ENCODE data around the gene WDR76. TPM values are rescaled to one million over a fixed set of nuclear protein-coding genes. Genes with fewer than 3 reads are reported as not detected.

WDR76 gene
- total RNA-seq, 1 experiment from 2014 or later: 11.5 TPM

DNA sequence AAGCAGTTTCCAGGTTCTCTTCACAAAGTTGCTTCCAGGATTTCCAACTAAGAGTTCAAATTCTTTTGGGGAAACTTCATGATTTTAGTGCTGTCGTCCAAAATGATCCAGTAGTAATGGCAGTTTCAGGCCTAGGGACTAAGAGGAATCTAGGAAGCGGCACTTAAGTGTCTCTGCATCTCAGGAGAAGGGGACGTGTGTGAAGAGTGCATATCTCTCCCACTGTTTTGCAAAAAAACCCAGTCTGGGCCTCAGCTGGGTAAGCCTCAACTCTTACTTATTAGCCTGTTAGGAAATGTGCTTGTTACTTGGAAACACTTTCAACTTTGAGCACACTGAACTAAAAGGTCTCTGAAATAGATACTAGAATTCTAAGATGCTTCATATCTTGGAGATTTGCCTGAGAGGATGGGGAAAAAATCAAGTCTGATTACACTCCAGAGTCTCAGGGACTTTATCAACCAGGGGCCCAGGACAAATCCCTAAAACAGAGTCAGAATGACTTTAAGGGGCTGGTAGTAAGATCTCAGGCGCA lies 81.8 kb downstream of the WDR76 start:
- no peak overlapping the region for H3K27ac Mint-ChIP-seq (ENCODE audit: unreplicated experiment)
- H3K36me3 Mint-ChIP-seq (ENCODE audit: insufficient read depth, unreplicated experiment): peaks cover 4% of the 10 kb centered on the region
- intact Hi-C loops (cut with micrococcal nuclease; ENCODE audit: unreplicated experiment): loop anchor here (10.0 kb wide), 1 partner anchor 156 kb away; no protein-coding TSS in a partner anchor
- no peaks in the 10 kb centered on the region for H3K27me3 Mint-ChIP-seq (ENCODE audit: unreplicated experiment)
- BruUV-seq (replicated peaks): no TSS peak
- CTCF ChIA-PET: no interaction called here
- H3K4me3 Mint-ChIP-seq (ENCODE audit: low read depth, unreplicated experiment): no peak overlapping the region
- TF ChIP-seq, protein P1, sequence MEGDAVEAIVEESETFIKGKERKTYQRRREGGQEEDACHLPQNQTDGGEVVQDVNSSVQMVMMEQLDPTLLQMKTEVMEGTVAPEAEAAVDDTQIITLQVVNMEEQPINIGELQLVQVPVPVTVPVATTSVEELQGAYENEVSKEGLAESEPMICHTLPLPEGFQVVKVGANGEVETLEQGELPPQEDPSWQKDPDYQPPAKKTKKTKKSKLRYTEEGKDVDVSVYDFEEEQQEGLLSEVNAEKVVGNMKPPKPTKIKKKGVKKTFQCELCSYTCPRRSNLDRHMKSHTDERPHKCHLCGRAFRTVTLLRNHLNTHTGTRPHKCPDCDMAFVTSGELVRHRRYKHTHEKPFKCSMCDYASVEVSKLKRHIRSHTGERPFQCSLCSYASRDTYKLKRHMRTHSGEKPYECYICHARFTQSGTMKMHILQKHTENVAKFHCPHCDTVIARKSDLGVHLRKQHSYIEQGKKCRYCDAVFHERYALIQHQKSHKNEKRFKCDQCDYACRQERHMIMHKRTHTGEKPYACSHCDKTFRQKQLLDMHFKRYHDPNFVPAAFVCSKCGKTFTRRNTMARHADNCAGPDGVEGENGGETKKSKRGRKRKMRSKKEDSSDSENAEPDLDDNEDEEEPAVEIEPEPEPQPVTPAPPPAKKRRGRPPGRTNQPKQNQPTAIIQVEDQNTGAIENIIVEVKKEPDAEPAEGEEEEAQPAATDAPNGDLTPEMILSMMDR (IDR thresholded peaks at IDR 0.05; ENCODE audit: unreplicated experiment): no peak
- DNase-seq: no peak
- H3K4me1 Mint-ChIP-seq (ENCODE audit: low read depth, unreplicated experiment): peaks cover 8% of the 10 kb centered on the region
- no peaks in the 10 kb centered on the region for H3K9me3 Mint-ChIP-seq (ENCODE audit: low read depth, unreplicated experiment)

GRCh38 chr15:43911235-43911781 lies 84.5 kb downstream of the WDR76 start:
- BruUV-seq (replicated peaks): no TSS peak
- CTCF ChIA-PET: no interaction called here
- TF ChIP-seq, protein P1 (IDR thresholded peaks at IDR 0.05; ENCODE audit: unreplicated experiment): no peak
- Mint-ChIP-seq H3K36me3 (ENCODE audit: insufficient read depth, unreplicated experiment) (peaks cover 8% of the 10 kb centered on the region), H3K27me3 (ENCODE audit: unreplicated experiment) (no peaks in the 10 kb centered on the region), H3K4me3 (ENCODE audit: low read depth, unreplicated experiment) (no peak overlapping the region), H3K4me1 (ENCODE audit: low read depth, unreplicated experiment) (peaks cover 16% of the 10 kb centered on the region), H3K9me3 (ENCODE audit: low read depth, unreplicated experiment) (no peaks in the 10 kb centered on the region), H3K27ac (ENCODE audit: unreplicated experiment) (no peak overlapping the region)
- intact Hi-C loops (cut with micrococcal nuclease; ENCODE audit: unreplicated experiment): no loop called here
- DNase-seq: no peak

- Mint-ChIP-seq H3K4me1 (ENCODE audit: low read depth, unreplicated experiment) (peaks cover 16% of the 10 kb centered on the region), H3K9me3 (ENCODE audit: low read depth, unreplicated experiment) (no peaks in the 10 kb centered on the region), H3K27ac (ENCODE audit: unreplicated experiment) (no peak overlapping the region), H3K4me3 (ENCODE audit: low read depth, unreplicated experiment) (no peak overlapping the region), H3K27me3 (ENCODE audit: unreplicated experiment) (no peaks in the 10 kb centered on the region), H3K36me3 (ENCODE audit: insufficient read depth, unreplicated experiment) (peaks cover 8% of the 10 kb centered on the region)
- TF ChIP-seq, protein P1 (IDR thresholded peaks at IDR 0.05; ENCODE audit: unreplicated experiment): no peak
- no peak for DNase-seq
- BruUV-seq (replicated peaks): no TSS peak
- intact Hi-C loops (cut with micrococcal nuclease; ENCODE audit: unreplicated experiment): no loop called here
- CTCF ChIA-PET: no interaction called here
Observed at GRCh38 chr15:43912208-43912607, 85.4 kb downstream of the WDR76 start.

DNA sequence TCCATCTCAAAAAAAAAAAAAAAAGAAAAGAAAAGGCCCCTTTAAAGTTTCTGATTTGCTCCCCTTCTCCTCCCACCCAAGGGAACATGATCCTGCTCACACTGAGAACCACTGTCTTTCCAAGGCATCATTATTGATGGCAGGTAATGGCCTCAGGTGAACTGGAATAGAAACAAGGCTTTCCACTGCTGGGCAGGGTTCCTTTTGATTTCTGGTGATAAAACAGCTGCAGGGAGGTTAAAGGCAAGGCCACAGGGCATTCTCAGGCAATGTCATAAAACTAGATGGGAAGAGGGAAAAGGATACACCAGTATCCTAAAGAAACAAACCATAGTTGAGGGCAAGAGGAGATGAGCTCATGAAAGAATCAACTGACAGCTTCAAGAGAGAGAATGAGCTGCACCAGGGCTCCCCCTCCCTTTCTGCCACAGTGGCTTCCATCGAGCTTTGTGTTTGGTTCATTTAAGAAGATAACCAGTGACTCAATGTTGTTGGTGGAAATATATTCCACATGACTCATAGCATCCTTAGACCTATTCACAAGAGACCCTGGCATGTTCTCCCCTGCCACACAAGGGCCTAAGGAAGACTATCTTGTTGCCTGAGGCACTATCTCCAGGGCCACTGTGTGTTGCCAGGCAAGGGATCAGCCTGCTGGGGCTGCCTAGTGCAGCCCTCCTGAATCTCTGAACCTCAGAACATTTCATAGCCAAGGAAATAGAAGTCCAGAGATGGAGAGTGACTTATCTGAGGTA lies 86.4 kb downstream of the WDR76 start:
- Mint-ChIP-seq H3K9me3 (ENCODE audit: low read depth, unreplicated experiment) (no peaks in the 10 kb centered on the region), H3K27ac (ENCODE audit: unreplicated experiment) (no peak overlapping the region), H3K27me3 (ENCODE audit: unreplicated experiment) (no peaks in the 10 kb centered on the region), H3K36me3 (ENCODE audit: insufficient read depth, unreplicated experiment) (peaks cover 8% of the 10 kb centered on the region), H3K4me1 (ENCODE audit: low read depth, unreplicated experiment) (peaks cover 16% of the 10 kb centered on the region), H3K4me3 (ENCODE audit: low read depth, unreplicated experiment) (no peak overlapping the region)
- TF ChIP-seq, protein P1 (IDR thresholded peaks at IDR 0.05; ENCODE audit: unreplicated experiment): no peak
- intact Hi-C loops (cut with micrococcal nuclease; ENCODE audit: unreplicated experiment): no loop called here
- DNase-seq: peak; percentile 8
- no TSS peak for BruUV-seq (replicated peaks)
- CTCF ChIA-PET: interaction anchor here (0.6 kb wide), 3 partner anchors 121 to 627 kb away, joined by 3 to 9 read pairs (median 5); partner anchors contain the start of gene SERF2

Data from Calu3 (cell line).